HCT116 (cell line): ENCODE measurements around the gene USP47.

Experiments used
- POLR2A ChIP-seq: IDR thresholded peaks from 2 replicates; pipeline ENCODE4 v1.7.0; 2011; ENCODE audit warnings: borderline replicate concordance; ENCODE audit not compliant: insufficient read depth, insufficient read length; ENCODE audit errors: extremely low read depth
- SIN3A ChIP-seq: IDR thresholded peaks from 2 replicates; pipeline ENCODE4 v1.6.1; 2012; ENCODE audit warnings: low read depth
- TF ChIP-seq, protein P1 (sequence below): IDR thresholded peaks from 2 replicates; pipeline ENCODE4 v1.6.1; 2012

DNA sequence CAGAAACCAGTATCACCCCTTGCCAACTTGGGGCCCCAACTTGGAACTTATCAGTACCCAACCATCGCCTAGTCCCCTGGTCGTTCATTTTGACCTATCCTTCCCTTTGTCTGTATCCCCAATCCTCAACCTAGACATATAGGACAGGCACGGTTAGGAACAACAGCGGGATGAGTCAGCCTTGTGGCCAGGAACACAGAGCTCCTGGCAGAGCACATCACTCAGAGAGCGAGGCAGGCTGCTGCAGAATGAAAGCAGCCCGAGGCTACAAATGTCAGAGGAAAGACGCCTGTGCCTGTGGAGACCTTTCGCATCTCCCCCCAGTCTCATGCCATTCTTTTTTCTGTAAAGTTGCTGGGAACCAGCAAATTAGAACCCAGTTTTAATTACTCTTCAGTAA is 152.1 kb downstream of the USP47 start:
- TF ChIP-seq, protein P1, sequence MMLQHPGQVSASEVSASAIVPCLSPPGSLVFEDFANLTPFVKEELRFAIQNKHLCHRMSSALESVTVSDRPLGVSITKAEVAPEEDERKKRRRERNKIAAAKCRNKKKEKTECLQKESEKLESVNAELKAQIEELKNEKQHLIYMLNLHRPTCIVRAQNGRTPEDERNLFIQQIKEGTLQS, result no peak
- TF ChIP-seq POLR2A (no peak), SIN3A (no peak)
